SK-N-DZ (cell line): ENCODE measurements around the gene TGFA.
A peak's percentile ranks its signal among the peaks of the same experiment; 100 is the strongest.

ENCODE experiments used
- DNase-seq: peaks from one replicate; pipeline ENCODE4 v3.0.0-alpha.2; 2015; ENCODE audit warnings: low spot score

The TGFA gene

GRCh38 chr2:70523996-70524965, 29.3 kb downstream of the TGFA start:
- no peak for DNase-seq

GRCh38 chr2:70523672-70523995, 30.0 kb downstream of the TGFA start:
- DNase-seq = no peak

- DNase-seq = no peak
Measured at GRCh38 chr2:70522627-70523026, 31.0 kb downstream of the TGFA start.

GRCh38 chr2:70520825-70521224, 32.8 kb downstream of the TGFA start:
- no peak for DNase-seq

GRCh38 chr2:70519453-70519852, 34.2 kb downstream of the TGFA start:
- DNase-seq = no peak

- no peak for DNase-seq
Measured at GRCh38 chr2:70518557-70518956, 35.1 kb downstream of the TGFA start.

- no peak for DNase-seq
Measured at GRCh38 chr2:70517804-70518203, 35.8 kb downstream of the TGFA start.

- DNase-seq = no peak
Measured at GRCh38 chr2:70516596-70516995, 37.0 kb downstream of the TGFA start.

GRCh38 chr2:70515938-70516337, 37.7 kb downstream of the TGFA start:
- no peak for DNase-seq

GRCh38 chr2:70514612-70515055, 39.0 kb downstream of the TGFA start:
- peak; percentile 2 for DNase-seq

GRCh38 chr2:70513738-70514137, 39.9 kb downstream of the TGFA start:
- no peak for DNase-seq

- no peak for DNase-seq
Measured at GRCh38 chr2:70511971-70512729, 41.5 kb downstream of the TGFA start.

GRCh38 chr2:70510313-70510712, 43.3 kb downstream of the TGFA start:
- DNase-seq = no peak

GRCh38 chr2:70509565-70509964, 44.1 kb downstream of the TGFA start:
- DNase-seq = no peak

GRCh38 chr2:70508711-70509462, 44.7 kb downstream of the TGFA start:
- DNase-seq = no peak

- no peak for DNase-seq
Measured at GRCh38 chr2:70505613-70506391, 47.8 kb downstream of the TGFA start.

- DNase-seq = no peak
Measured at GRCh38 chr2:70504750-70505149, 48.9 kb downstream of the TGFA start.

GRCh38 chr2:70503896-70504295, 49.7 kb downstream of the TGFA start:
- no peak for DNase-seq

- DNase-seq = no peak
Measured at GRCh38 chr2:70501728-70502127, 51.9 kb downstream of the TGFA start.

GRCh38 chr2:70501215-70501614, 52.4 kb downstream of the TGFA start:
- DNase-seq = no peak

GRCh38 chr2:70499253-70499652, 54.4 kb downstream of the TGFA start:
- no peak for DNase-seq
